ENCODE measurements around the gene GPATCH1. TPM values are rescaled to one million over a fixed set of nuclear protein-coding genes. Genes with fewer than 3 reads are reported as not detected.

GPATCH1 gene
- total and polyA plus RNA-seq, 2 of the 13 experiments (the other 11 are each of a cell fraction or from before 2014, with no cell fraction given), result 6.8 to 6.9 TPM

GRCh38 chr19:33052352-33052972, 28.5 kb upstream of the GPATCH1 start (continued):
- TF ChIP-seq RXRB (CRISPR knock-in tag; IDR thresholded peaks at IDR 0.05; ENCODE audit: borderline replicate concordance) (peak; percentile 76), MTA3 (CRISPR knock-in tag; IDR thresholded peaks at IDR 0.05) (no peak), ETV5 (CRISPR knock-in tag; IDR thresholded peaks at IDR 0.05; ENCODE audit: borderline replicate concordance) (peak; percentile 78; the same call in 1 of the 2 replicates), WIZ (CRISPR knock-in tag; IDR thresholded peaks at IDR 0.05) (no peak), ELF4 (CRISPR knock-in tag; IDR thresholded peaks at IDR 0.05; ENCODE audit: borderline replicate concordance) (no peak), TCF12 (IDR thresholded peaks at IDR 0.05) (no peak), TCF12 (CRISPR knock-in tag; IDR thresholded peaks at IDR 0.05) (no peak), DMTF1 (CRISPR knock-in tag; IDR thresholded peaks at IDR 0.05) (no peak), ZSCAN29 (CRISPR knock-in tag; conservative IDR thresholded peaks at IDR 0.05) (no peak), CC2D1A (CRISPR knock-in tag; IDR thresholded peaks at IDR 0.05) (no peak), REPIN1 (CRISPR knock-in tag; IDR thresholded peaks at IDR 0.05; ENCODE audit: borderline replicate concordance, low read depth) (no peak), FOXM1 (CRISPR knock-in tag; IDR thresholded peaks at IDR 0.05) (no peak), ZNF510 (CRISPR knock-in tag; IDR thresholded peaks at IDR 0.05; ENCODE audit: low read depth) (no peak), BRF2 (CRISPR knock-in tag; IDR thresholded peaks at IDR 0.05) (no peak), KIAA2018 (CRISPR knock-in tag; IDR thresholded peaks at IDR 0.05; ENCODE audit: borderline replicate concordance) (no peak), U2AF2 (IDR thresholded peaks at IDR 0.05; ENCODE audit: low read depth, low read length) (no peak), ELF3 (CRISPR knock-in tag; IDR thresholded peaks at IDR 0.05) (peak; percentile 98), JDP2 (CRISPR knock-in tag; IDR thresholded peaks at IDR 0.05; ENCODE audit: borderline replicate concordance) (no peak), NFIB (CRISPR knock-in tag; IDR thresholded peaks at IDR 0.05; ENCODE audit: borderline replicate concordance) (no peak), ZNF772 (CRISPR knock-in tag; IDR thresholded peaks at IDR 0.05) (no peak)
